ENCODE data around the gene SLC15A4.

- TF ChIP-seq CTCF (IDR thresholded peaks at IDR 0.05; ENCODE audit: insufficient read depth, low read depth, low read length): no peak
- no peak for TF ChIP-seq EZH2 (IDR thresholded peaks at IDR 0.05; ENCODE audit: insufficient read depth, low read length)
These were observed 76.3 kb downstream of the SLC15A4 start for GRCh38 chr12:128747441-128747840.

Measured in astrocyte (in vitro differentiated cells and primary cell).